ENCODE data around the gene HRK.

DNA sequence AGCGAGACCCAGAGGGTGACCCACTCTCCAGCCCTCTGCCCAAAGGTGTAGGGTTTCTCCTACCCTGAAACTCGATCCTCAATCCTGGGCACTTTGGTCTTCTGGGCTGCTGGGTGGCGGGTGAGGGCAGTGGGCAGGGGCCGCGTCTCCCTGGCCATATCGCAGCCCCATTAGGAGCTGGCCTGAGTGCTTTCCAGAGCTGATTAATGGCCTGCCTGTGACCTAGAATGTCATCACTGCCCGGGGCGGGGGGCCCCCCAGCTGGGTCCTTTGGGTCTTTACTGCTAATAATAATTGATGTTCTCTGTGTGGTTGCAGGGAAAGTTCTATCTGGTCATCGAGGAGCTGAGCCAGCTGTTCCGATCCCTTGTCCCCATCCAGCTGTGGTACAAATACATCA is 47.8 kb downstream of the HRK start:
- TF ChIP-seq POLR2A (IDR thresholded peaks at IDR 0.05): no peak
- no peak for TF ChIP-seq CTCF (IDR thresholded peaks at IDR 0.05)
- no peak for TF ChIP-seq POLR2AphosphoS5 (IDR thresholded peaks at IDR 0.05)

All from stomach (tissue), 4 donors.